ENCODE results near the gene UPK3BL1.
"Not testable (repeated sequence)": the region's sequence is repeated elsewhere in the genome, so short reads cannot be mapped to it uniquely, and the experiment has no call there.

DNA sequence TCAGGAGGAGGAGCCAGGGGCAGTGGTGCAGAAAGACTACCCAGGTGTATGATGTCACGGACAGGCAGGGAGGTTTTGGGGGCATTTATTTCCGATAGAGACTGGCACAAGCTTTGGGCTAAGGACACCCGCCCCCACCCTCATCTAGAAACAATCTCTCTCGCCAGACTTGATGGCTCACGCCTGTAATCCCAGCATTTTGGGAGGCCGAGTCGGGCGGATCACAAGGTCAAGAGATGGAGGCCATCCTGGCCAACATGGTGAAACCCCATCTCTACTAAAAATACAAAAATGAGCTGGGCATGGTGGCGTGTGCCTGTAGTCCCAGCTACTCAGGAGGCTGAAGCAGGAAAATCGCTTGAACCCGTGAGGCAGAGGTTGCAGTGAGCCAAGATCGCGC is 5.6 kb downstream of the UPK3BL1 start:
- not testable (repeated sequence) for TF ChIP-seq POLR2A, CTCF (IDR thresholded peaks at IDR 0.05)

Data from Peyer's patch (tissue), 4 donors.